IMR-90 (cell line): ENCODE data around the gene RAB20. TPM values are rescaled to one million over a fixed set of nuclear protein-coding genes. Genes with fewer than 3 reads are reported as not detected.

Experiments
- ATAC-seq: fragments of 200-7000 bp; cut with Tn5 transposase; 2 replicates; pipeline ENCODE4 v1.9.1; 2020; ENCODE audit warnings: low read depth, mild to moderate bottlenecking, moderate library complexity
- BruUV-seq: library from RNA; stranded (reverse); fragments of 400-500 nt; replicated peaks from 2 replicates; lab custom pipeline; 2021; lab: Mats Ljungman, UMichigan
- CTCF ChIA-PET: fragments of 300-600 bp; formaldehyde crosslinking; extraction: SDS; loops from one replicate; lab custom pipeline; 2021; ENCODE audit warnings: antibody characterized with exemption; lab: Yijun Ruan, JAX
- POLR2A ChIA-PET: fragments of 300-600 bp; sonication (Branson Sonifier 250); formaldehyde crosslinking; loops from one replicate; lab custom pipeline; 2022; ENCODE audit warnings: antibody characterized with exemption; ENCODE audit not compliant: unreplicated experiment; lab: Charles Lee
- DNase-seq: peaks from one replicate; pipeline ENCODE4 v3.0.0; 2013
- H2AFZ ChIP-seq: replicated peaks from 2 replicates; pipeline ENCODE3; 2013; ENCODE audit warnings: low read length, mild to moderate bottlenecking; ENCODE audit not compliant: poor library complexity
- H2AK5ac ChIP-seq: 2 replicates; pipeline ENCODE4 v1.6.1; 2013; ENCODE audit warnings: low read depth, low read length, inconsistent platforms
- H2AK9ac ChIP-seq: replicated peaks from 2 replicates; pipeline ENCODE3; 2013; ENCODE audit warnings: mild to moderate bottlenecking, low read depth, low read length, moderate library complexity; ENCODE audit not compliant: poor library complexity
- H2BK120ac ChIP-seq: 2 replicates; pipeline ENCODE4 v1.6.1; 2013; ENCODE audit warnings: low read depth, low read length, inconsistent platforms
- H2BK15ac ChIP-seq: 3 replicates; pipeline ENCODE4 v1.6.1; 2013; ENCODE audit warnings: low read depth, low read length, inconsistent platforms
- H2BK20ac ChIP-seq: 2 replicates; pipeline ENCODE4 v1.6.1; 2013; ENCODE audit warnings: low read depth, mild to moderate bottlenecking, inconsistent platforms, low read length, moderate library complexity
- H2BK5ac ChIP-seq: 2 replicates; pipeline ENCODE4 v1.6.1; 2013; ENCODE audit warnings: mild to moderate bottlenecking, low read depth, low read length, inconsistent platforms; ENCODE audit not compliant: poor library complexity, severe bottlenecking
- H3K14ac ChIP-seq: replicated peaks from 2 replicates; pipeline ENCODE4 v1.6.1; 2013; ENCODE audit warnings: low read depth, low read length, inconsistent platforms
- H3K18ac ChIP-seq: 2 replicates; pipeline ENCODE4 v1.6.1; 2013; ENCODE audit warnings: low read depth, low read length, control low read depth
- H3K23ac ChIP-seq: 2 replicates; pipeline ENCODE4 v1.6.1; 2013; ENCODE audit warnings: low read depth, low read length, inconsistent platforms
- H3K27ac ChIP-seq: 2 replicates; pipeline ENCODE4 v1.5.1; 2013; ENCODE audit warnings: mild to moderate bottlenecking, control low read depth, low read length; ENCODE audit not compliant: insufficient read depth
- H3K27me3 ChIP-seq: 2 replicates; pipeline ENCODE4 v1.6.1; 2013; ENCODE audit warnings: low read length; ENCODE audit not compliant: control insufficient read depth, insufficient read depth
- H3K36me3 ChIP-seq: 2 replicates; pipeline ENCODE4 v1.6.1; 2013; ENCODE audit warnings: low read length, mixed read lengths; ENCODE audit not compliant: control insufficient read depth, insufficient read depth
- H3K4ac ChIP-seq: 2 replicates; pipeline ENCODE4 v1.6.1; 2013; ENCODE audit warnings: low read depth, low read length, inconsistent platforms
- H3K4me1 ChIP-seq: 2 replicates; pipeline ENCODE4 v1.6.1; 2013; ENCODE audit warnings: low read length, mixed read lengths; ENCODE audit not compliant: control insufficient read depth, insufficient read depth
- H3K4me2 ChIP-seq: 2 replicates; pipeline ENCODE4 v1.6.1; 2013; ENCODE audit warnings: low read depth, mild to moderate bottlenecking, control low read depth, low read length, moderate library complexity
- H3K4me3 ChIP-seq: 2 replicates; pipeline ENCODE4 v1.5.1; 2013; ENCODE audit warnings: low read depth, mild to moderate bottlenecking, control low read depth, low read length, moderate library complexity; ENCODE audit not compliant: insufficient read depth
- H3K56ac ChIP-seq: 2 replicates; pipeline ENCODE4 v1.6.1; 2013; ENCODE audit warnings: low read length, inconsistent platforms; ENCODE audit not compliant: insufficient read depth; ENCODE audit errors: extremely low read depth
- H3K79me1 ChIP-seq, 2 experiments: 2 replicates each; pipeline ENCODE4 v1.6.1; 2013; ENCODE audit warnings: low read length in 2 of 2, inconsistent platforms in 1 of 2, low read depth in 1 of 2
- H3K9ac ChIP-seq: 2 replicates; pipeline ENCODE4 v1.6.1; 2013; ENCODE audit warnings: low read depth, low read length, control low read depth
- H3K9me1 ChIP-seq: 2 replicates; pipeline ENCODE4 v1.6.1; 2013; ENCODE audit warnings: low read length, inconsistent platforms; ENCODE audit not compliant: insufficient read depth
- H3K9me3 ChIP-seq: 2 replicates; pipeline ENCODE4 v1.6.1; 2013; ENCODE audit warnings: low read length; ENCODE audit not compliant: control insufficient read depth, insufficient read depth
- H4K20me1 ChIP-seq: 2 replicates; pipeline ENCODE4 v1.6.1; 2013; ENCODE audit warnings: low read length, inconsistent platforms; ENCODE audit not compliant: insufficient read depth
- H4K5ac ChIP-seq: 2 replicates; pipeline ENCODE4 v1.6.1; 2013; ENCODE audit warnings: mild to moderate bottlenecking, low read depth, low read length, control low read depth
- H4K8ac ChIP-seq, 2 experiments: 2 replicates each; pipeline ENCODE4 v1.6.1; 2013; ENCODE audit warnings: low read depth in 2 of 2, low read length in 2 of 2, control low read depth in 1 of 2, inconsistent platforms in 1 of 2
- H4K91ac ChIP-seq: 2 replicates; pipeline ENCODE4 v1.6.1; 2013; ENCODE audit warnings: low read depth, low read length, inconsistent platforms; ENCODE audit not compliant: insufficient read depth
- MAFK ChIP-seq: IDR thresholded peaks from 2 replicates; pipeline ENCODE4 v1.6.1; 2012; ENCODE audit warnings: low read depth, low read length, improper control_type of control experiment
- NFE2L2 ChIP-seq: fragments of 150-350 bp; IDR thresholded peaks from 2 replicates; pipeline ENCODE4 v1.6.1; 2016; ENCODE audit warnings: low read depth, mild to moderate bottlenecking, low read length
- WGBS, 2 experiments: methylation state at CpG; one replicate each; pipeline versions ENCODE4 v1.1.5 to v1.1.7; 2013; ENCODE audit warnings: missing lambda C conversion rate in 2 of 2; ENCODE audit not compliant: insufficient read length in 1 of 2; ENCODE audit errors: extremely low coverage in 2 of 2; 5-methylcytosine and 5-hydroxymethylcytosine counted together
- dilution Hi-C: fragments of 300-500 bp; cut with HindIII; formaldehyde crosslinking; loops from one replicate; pipeline ENCODE4 v1.14.3; 2018; ENCODE audit warnings: low sequenced_read_pairs; ENCODE audit not compliant: unreplicated experiment
- in situ Hi-C: fragments of 300-500 bp; cut with MboI; formaldehyde crosslinking; loops from 3 replicates; pipeline ENCODE4 v1.14.3; 2019; ENCODE audit warnings: low sequenced_read_pairs, inconsistent platforms, mixed read lengths
- intact Hi-C: fragments of 100-400 bp; cut with micrococcal nuclease; formaldehyde crosslinking; loops from 2 replicates; pipeline ENCODE4 v1.10.0; 2022
- polyA plus RNA-seq, 3 experiments: library from polyadenylated mRNA; depleted of rRNA; stranded (reverse); fragments of >200 nt; gene quantifications; 2 replicates each; pipeline ENCODE4 v1.2.3, GENCODE V29; 2012; ENCODE audit warnings: low replicate concordance in 1 of 3
- total RNA-seq: library from RNA; depleted of rRNA; stranded (reverse); fragments of >200 nt; gene quantifications from 2 replicates; pipeline ENCODE4 v1.2.3, GENCODE V29; 2012
- TF ChIP-seq, protein P1 (sequence below): fragments of 150-350 bp; IDR thresholded peaks from 2 replicates; pipeline ENCODE4 v1.6.1; 2017; ENCODE audit warnings: mild to moderate bottlenecking, antibody characterized with exemption, low read length, low read depth

The RAB20 gene
- total and polyA plus RNA-seq, 2 of the 4 experiments (the other 2 are of a cell fraction): 3.8 to 5.1 TPM

DNA sequence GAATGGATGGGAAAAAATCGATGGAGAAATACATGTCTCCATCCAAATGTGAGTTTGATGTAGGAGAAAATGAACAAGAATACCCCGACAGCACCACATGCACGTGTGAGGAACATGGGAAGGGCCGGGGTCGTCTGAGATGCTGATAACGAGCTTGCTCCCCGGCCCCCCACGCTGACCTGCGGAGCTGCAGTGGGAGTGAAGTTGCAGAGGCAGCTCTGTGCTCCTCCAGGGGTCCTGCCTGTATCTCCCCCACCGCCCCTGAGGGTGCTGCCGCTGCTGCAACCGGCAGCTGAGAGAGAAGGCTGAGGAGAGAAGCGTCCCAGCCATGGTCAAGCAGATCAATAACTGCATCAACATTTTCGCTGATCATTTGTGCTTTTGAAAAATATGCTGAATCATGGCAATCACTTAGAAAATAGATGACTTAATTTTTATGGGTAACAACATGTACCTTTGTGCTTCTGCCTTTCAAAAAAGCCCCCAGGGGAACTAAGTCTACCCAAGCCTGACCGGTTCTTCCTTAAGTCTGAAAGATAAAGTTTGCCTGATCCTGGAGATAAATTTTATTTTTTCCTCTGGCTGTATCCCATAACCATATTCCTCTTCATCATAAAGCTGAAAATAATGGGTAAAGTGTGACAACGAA is 35.6 kb upstream of the RAB20 start:
- dilution Hi-C loops (no loop called here), intact Hi-C loops (no loop called here), in situ Hi-C loops (loop anchor here (25.0 kb wide), 1 partner anchor 215 kb away; no protein-coding TSS in a partner anchor)
- Histone ChIP-seq H2AK9ac (no peak overlapping the region), H2AK5ac (no peak overlapping the region), H3K14ac (no peak overlapping the region), H4K8ac (no peak overlapping the region), H2AFZ (peak overlapping the region; percentile 16), H2BK20ac (no peak overlapping the region), H3K79me1 (no peaks in the 10 kb centered on the region), H3K18ac (no peak overlapping the region), H3K27ac (no peak overlapping the region), H3K4ac (no peak overlapping the region), H4K20me1 (no peaks in the 10 kb centered on the region), H2BK120ac (no peak overlapping the region), H2BK15ac (no peak overlapping the region), H3K36me3 (no peaks in the 10 kb centered on the region), H3K4me1 (0 out of 2 replicates have a peak, but pooled peaks cover 3% of the 10 kb centered on the region), H3K4me2 (no peak overlapping the region), H3K27me3 (peaks cover 2% of the 10 kb centered on the region; the same call in 1 of the 2 replicates), H3K56ac (no peak overlapping the region), H3K9me3 (no peaks in the 10 kb centered on the region), H4K5ac (no peak overlapping the region), H4K91ac (no peak overlapping the region), H3K9ac (no peak overlapping the region), H3K9me1 (no peaks in the 10 kb centered on the region), H3K4me3 (no peak overlapping the region), H2BK5ac (no peak overlapping the region), H3K23ac (no peak overlapping the region)
- DNase-seq: no peak
- BruUV-seq: no TSS peak
- ATAC-seq: no peak
- ChIA-PET POLR2A (interaction anchor here (0.5 kb wide), 1 partner anchor 173 kb away, joined by 7 read pairs; no protein-coding TSS in a partner anchor), CTCF (interaction anchor here (0.9 kb wide), 1 partner anchor 279 kb away, joined by 3 read pairs; no protein-coding TSS in a partner anchor)
- WGBS, 2 experiments: 70% methylated on average over 2 of the region's 16 CpGs; no CpG with 5 or more reads in 1 of the 2 experiments
- TF ChIP-seq MAFK (peak; percentile 74), NFE2L2 (peak; percentile 79)
- TF ChIP-seq, protein P1, sequence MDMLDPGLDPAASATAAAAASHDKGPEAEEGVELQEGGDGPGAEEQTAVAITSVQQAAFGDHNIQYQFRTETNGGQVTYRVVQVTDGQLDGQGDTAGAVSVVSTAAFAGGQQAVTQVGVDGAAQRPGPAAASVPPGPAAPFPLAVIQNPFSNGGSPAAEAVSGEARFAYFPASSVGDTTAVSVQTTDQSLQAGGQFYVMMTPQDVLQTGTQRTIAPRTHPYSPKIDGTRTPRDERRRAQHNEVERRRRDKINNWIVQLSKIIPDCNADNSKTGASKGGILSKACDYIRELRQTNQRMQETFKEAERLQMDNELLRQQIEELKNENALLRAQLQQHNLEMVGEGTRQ: no peak
